ENCODE measurements around the gene RPS19.

The RPS19 gene

GRCh38 chr19:41915021-41915775, 55.1 kb downstream of the RPS19 start:
- DNase-seq (ENCODE audit: low read depth in 3 of 3) = no peak

- no peak for DNase-seq (ENCODE audit: low read depth in 3 of 3)
Observed at GRCh38 chr19:41915776-41916414, 55.8 kb downstream of the RPS19 start.

GRCh38 chr19:41917676-41918075, 57.6 kb downstream of the RPS19 start:
- DNase-seq (ENCODE audit: low read depth in 3 of 3) = no peak

GRCh38 chr19:41918095-41918494, 58.0 kb downstream of the RPS19 start:
- DNase-seq (ENCODE audit: low read depth in 3 of 3) = no peak

- DNase-seq (ENCODE audit: low read depth in 3 of 3) = no peak
Observed at GRCh38 chr19:41918653-41919244, 58.7 kb downstream of the RPS19 start.

GRCh38 chr19:41919948-41920712, 60.1 kb downstream of the RPS19 start:
- no peak for DNase-seq (ENCODE audit: low read depth in 3 of 3)

- DNase-seq (ENCODE audit: low read depth in 3 of 3) = no peak
Observed at GRCh38 chr19:41920882-41921576, 61.0 kb downstream of the RPS19 start.

- no peak for DNase-seq (ENCODE audit: low read depth in 3 of 3)
Observed at GRCh38 chr19:41921577-41922576, 61.8 kb downstream of the RPS19 start.

Data from stimulated activated CD4-positive, alpha-beta T cell treated with anti-CD3 and anti-CD28 coated beads, TNF-alpha, amount 100 ng/mL, for 4 hours (primary cell).